Endothelial cell (in vitro differentiated cells): ENCODE data around the gene RPL37A. TPM values are rescaled to one million over a fixed set of nuclear protein-coding genes. Genes with fewer than 3 reads are reported as not detected.

ENCODE experiments used
- DNase-seq: peaks from one replicate; pipeline ENCODE4 v3.0.0; 2021; ENCODE audit warnings: low spot score
- H3K27ac Mint-ChIP-seq: one replicate; pipeline ENCODE4 v1.8.0; 2021; ENCODE audit warnings: mixed read lengths, inconsistent platforms; ENCODE audit not compliant: unreplicated experiment
- H3K27me3 Mint-ChIP-seq: one replicate; pipeline ENCODE4 v1.8.0; 2021; ENCODE audit warnings: mild to moderate bottlenecking, moderate library complexity, mixed read lengths, inconsistent platforms; ENCODE audit not compliant: unreplicated experiment
- H3K36me3 Mint-ChIP-seq: one replicate; pipeline ENCODE4 v1.8.0; 2021; ENCODE audit warnings: mild to moderate bottlenecking, low read depth, mixed read lengths, inconsistent platforms; ENCODE audit not compliant: unreplicated experiment
- H3K4me1 Mint-ChIP-seq: one replicate; pipeline ENCODE4 v1.8.0; 2021; ENCODE audit warnings: mild to moderate bottlenecking, mixed read lengths, inconsistent platforms; ENCODE audit not compliant: unreplicated experiment
- H3K4me3 Mint-ChIP-seq: one replicate; pipeline ENCODE4 v1.8.0; 2021; ENCODE audit warnings: mild to moderate bottlenecking, mixed read lengths, inconsistent platforms; ENCODE audit not compliant: unreplicated experiment
- H3K9me3 Mint-ChIP-seq: one replicate; pipeline ENCODE4 v1.8.0; 2021; ENCODE audit warnings: mixed read lengths, inconsistent platforms; ENCODE audit not compliant: unreplicated experiment
- total RNA-seq: library from RNA; stranded (reverse); fragmentation: NEBNext Ultra II Directional; extraction: Animal tissue kit (Norgen Biotek cat#: 25700); gene quantifications from one replicate; pipeline ENCODE4 v1.2.1, GENCODE V29; 2021; ENCODE audit not compliant: unreplicated experiment
- TF ChIP-seq, protein P1 (sequence below): fragments of 200-600 bp; sonication (generic); IDR thresholded peaks from one replicate; pipeline ENCODE4 v1.5.0; 2021; ENCODE audit warnings: antibody characterized with exemption; ENCODE audit not compliant: unreplicated experiment

Gene RPL37A
- total RNA-seq, 1 donor from 2014 or later: 2,729 TPM

DNA sequence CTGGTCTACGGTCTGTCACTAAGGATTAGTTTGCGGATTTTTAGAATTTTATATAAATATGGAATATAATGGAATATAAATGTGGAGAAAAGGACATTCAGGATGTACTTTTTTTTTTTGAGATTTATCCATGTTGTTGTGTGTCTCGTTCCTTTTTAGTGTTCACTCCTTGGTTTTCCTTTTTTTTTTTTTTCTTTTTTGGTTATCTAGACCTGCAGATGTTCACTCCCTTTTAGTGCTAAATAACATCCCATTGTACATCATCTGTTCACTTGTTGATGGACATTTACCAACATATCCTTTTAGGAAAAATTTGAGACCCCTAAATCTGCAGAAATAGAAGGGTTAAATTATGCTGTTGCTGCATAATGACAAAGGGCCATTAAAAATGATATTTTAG, 25.5 kb upstream of the RPL37A start:
- no peak overlapping the region for H3K27ac Mint-ChIP-seq
- peaks cover 17% of the 10 kb centered on the region for H3K36me3 Mint-ChIP-seq
- peaks cover 2% of the 10 kb centered on the region for H3K27me3 Mint-ChIP-seq
- DNase-seq: no peak
- H3K4me1 Mint-ChIP-seq: peaks cover 20% of the 10 kb centered on the region
- H3K9me3 Mint-ChIP-seq: no peaks in the 10 kb centered on the region
- no peak overlapping the region for H3K4me3 Mint-ChIP-seq
- TF ChIP-seq, protein P1, sequence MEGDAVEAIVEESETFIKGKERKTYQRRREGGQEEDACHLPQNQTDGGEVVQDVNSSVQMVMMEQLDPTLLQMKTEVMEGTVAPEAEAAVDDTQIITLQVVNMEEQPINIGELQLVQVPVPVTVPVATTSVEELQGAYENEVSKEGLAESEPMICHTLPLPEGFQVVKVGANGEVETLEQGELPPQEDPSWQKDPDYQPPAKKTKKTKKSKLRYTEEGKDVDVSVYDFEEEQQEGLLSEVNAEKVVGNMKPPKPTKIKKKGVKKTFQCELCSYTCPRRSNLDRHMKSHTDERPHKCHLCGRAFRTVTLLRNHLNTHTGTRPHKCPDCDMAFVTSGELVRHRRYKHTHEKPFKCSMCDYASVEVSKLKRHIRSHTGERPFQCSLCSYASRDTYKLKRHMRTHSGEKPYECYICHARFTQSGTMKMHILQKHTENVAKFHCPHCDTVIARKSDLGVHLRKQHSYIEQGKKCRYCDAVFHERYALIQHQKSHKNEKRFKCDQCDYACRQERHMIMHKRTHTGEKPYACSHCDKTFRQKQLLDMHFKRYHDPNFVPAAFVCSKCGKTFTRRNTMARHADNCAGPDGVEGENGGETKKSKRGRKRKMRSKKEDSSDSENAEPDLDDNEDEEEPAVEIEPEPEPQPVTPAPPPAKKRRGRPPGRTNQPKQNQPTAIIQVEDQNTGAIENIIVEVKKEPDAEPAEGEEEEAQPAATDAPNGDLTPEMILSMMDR: no peak

DNA sequence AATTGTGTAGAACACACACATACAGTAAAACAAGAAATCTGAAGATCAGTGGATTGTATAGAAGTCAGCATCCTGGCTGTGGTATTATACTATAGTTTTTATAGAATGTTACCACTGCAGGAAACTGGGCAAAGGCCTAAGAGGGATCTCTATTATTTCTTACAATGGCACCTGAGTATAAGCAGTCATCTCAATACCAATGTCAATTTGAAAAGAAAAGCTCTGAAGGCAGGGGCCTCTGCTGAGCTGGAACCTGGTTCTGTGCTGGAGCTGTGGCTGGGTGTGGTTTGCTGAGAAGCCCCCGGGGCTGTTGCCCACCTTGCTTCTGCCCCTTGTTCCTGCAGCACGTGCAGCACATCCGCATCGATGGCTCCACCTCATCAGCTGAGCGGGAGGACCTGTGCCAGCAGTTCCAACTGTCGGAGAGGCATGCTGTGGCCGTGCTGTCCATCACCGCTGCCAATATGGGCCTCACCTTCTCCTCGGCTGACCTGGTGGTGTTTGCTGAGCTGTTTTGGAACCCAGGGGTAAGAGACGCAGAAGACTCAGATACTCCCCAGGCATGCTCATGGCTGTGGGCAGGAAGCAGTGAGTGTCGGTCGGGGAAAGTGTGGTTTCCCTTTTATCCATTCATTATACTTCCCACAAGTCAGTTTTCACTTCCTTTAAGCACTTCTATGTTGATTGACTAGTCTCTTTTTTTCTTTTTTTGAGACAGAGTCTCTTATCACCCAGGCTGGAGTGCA, 23.5 kb upstream of the RPL37A start:
- TF ChIP-seq, protein P1: no peak
- Mint-ChIP-seq H3K4me3 (no peak overlapping the region), H3K9me3 (no peaks in the 10 kb centered on the region), H3K4me1 (peaks cover 27% of the 10 kb centered on the region), H3K27ac (peak overlapping the region; percentile 32), H3K27me3 (peaks cover 2% of the 10 kb centered on the region), H3K36me3 (peaks cover 11% of the 10 kb centered on the region)
- DNase-seq: no peak

- peaks cover 15% of the 10 kb centered on the region for H3K36me3 Mint-ChIP-seq
- TF ChIP-seq, protein P1: no peak
Observed at GRCh38 chr2:216475767-216476166, 22.9 kb upstream of the RPL37A start.

GRCh38 chr2:216477283-216478035, 21.2 kb upstream of the RPL37A start:
- TF ChIP-seq, protein P1: no peak
- Mint-ChIP-seq H3K36me3 (peaks cover 20% of the 10 kb centered on the region), H3K27ac (peak overlapping the region; percentile 20), H3K4me3 (peak overlapping the region; percentile 11), H3K9me3 (no peaks in the 10 kb centered on the region), H3K4me1 (peaks cover 28% of the 10 kb centered on the region), H3K27me3 (no peaks in the 10 kb centered on the region)
- no peak for DNase-seq

More at GRCh38 chr2:216475767-216476166, 22.9 kb upstream of the RPL37A start:
- DNase-seq: no peak
- peaks cover 27% of the 10 kb centered on the region for H3K4me1 Mint-ChIP-seq
- H3K27me3 Mint-ChIP-seq: peaks cover 2% of the 10 kb centered on the region
- H3K4me3 Mint-ChIP-seq: no peak overlapping the region
- peak overlapping the region; percentile 32 for H3K27ac Mint-ChIP-seq
- no peaks in the 10 kb centered on the region for H3K9me3 Mint-ChIP-seq

DNA sequence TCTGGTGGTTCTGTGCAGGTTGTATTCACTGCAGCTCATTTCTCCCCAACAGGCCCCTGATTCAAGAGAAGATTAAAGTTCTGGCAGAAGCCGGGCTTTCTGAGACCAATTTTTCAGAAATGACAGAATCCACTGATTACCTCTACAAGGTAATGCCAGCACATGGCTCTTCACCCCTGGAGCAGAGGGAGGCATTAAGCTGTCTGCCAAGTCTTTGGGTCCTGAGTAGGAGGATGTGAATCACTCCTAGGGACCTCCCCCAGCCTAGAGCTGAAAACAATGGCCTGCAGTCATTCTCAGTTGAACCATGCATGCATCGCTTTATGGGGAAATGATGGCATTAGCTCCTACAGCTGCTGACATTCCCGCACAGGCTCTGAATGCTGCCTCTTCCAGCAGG, 20.5 kb upstream of the RPL37A start:
- no peaks in the 10 kb centered on the region for H3K9me3 Mint-ChIP-seq
- H3K36me3 Mint-ChIP-seq: peaks cover 22% of the 10 kb centered on the region
- TF ChIP-seq, protein P1: no peak
- no peaks in the 10 kb centered on the region for H3K27me3 Mint-ChIP-seq
- no peak overlapping the region for H3K27ac Mint-ChIP-seq
- no peak for DNase-seq
- H3K4me3 Mint-ChIP-seq: no peak overlapping the region
- H3K4me1 Mint-ChIP-seq: peaks cover 31% of the 10 kb centered on the region
